Activated CD8-positive, alpha-beta T cell treated with anti-CD3 and anti-CD28 coated beads for 36 hours (primary cell): ENCODE results near the gene PSMD1. TPM values are rescaled to one million over a fixed set of nuclear protein-coding genes. Genes with fewer than 3 reads are reported as not detected.
"Not testable (repeated sequence)": the region's sequence is repeated elsewhere in the genome, so short reads cannot be mapped to it uniquely, and the experiment has no call there.

Experiments
- ATAC-seq: fragments of 200-7000 bp; cut with Tn5 transposase; one replicate; pipeline ENCODE4 v1.10.0; 2021; ENCODE audit warnings: mild to moderate bottlenecking, moderate library complexity
- CTCF ChIA-PET: fragments of 350-600 bp; sonication (Branson Sonifier 250); formaldehyde crosslinking; loops from one replicate; lab custom pipeline; 2021; ENCODE audit warnings: antibody characterized with exemption; lab: Charles Lee
- POLR2A ChIA-PET: fragments of 350-600 bp; sonication (Branson Sonifier 250); formaldehyde crosslinking; loops from one replicate; lab custom pipeline; 2021; ENCODE audit warnings: antibody characterized with exemption; lab: Charles Lee
- DNase-seq: peaks from one replicate; pipeline ENCODE4 v3.0.0-alpha.2; 2020
- H3K27ac Mint-ChIP-seq: one replicate; pipeline ENCODE4 v1.8.0; 2021; ENCODE audit warnings: mild to moderate bottlenecking, mixed read lengths
- H3K27me3 Mint-ChIP-seq: one replicate; pipeline ENCODE4 v1.8.0; 2021; ENCODE audit warnings: mixed read lengths
- H3K36me3 Mint-ChIP-seq: one replicate; pipeline ENCODE4 v1.8.0; 2021; ENCODE audit warnings: low read depth, mixed read lengths
- H3K4me1 Mint-ChIP-seq: one replicate; pipeline ENCODE4 v1.8.0; 2021; ENCODE audit warnings: low read depth, mixed read lengths
- H3K4me3 Mint-ChIP-seq: one replicate; pipeline ENCODE4 v1.8.0; 2021; ENCODE audit warnings: mild to moderate bottlenecking, moderate library complexity, mixed read lengths
- H3K9me3 Mint-ChIP-seq: one replicate; pipeline ENCODE4 v1.8.0; 2021; ENCODE audit warnings: mixed read lengths
- CTCF ChIP-seq: fragments of 200-600 bp; IDR thresholded peaks from one replicate; pipeline ENCODE4 v1.8.0; 2022; ENCODE audit warnings: antibody characterized with exemption, mild to moderate bottlenecking
- intact Hi-C: fragments of 100-400 bp; cut with micrococcal nuclease; formaldehyde crosslinking; loops from one replicate; pipeline ENCODE4 v1.10.0; 2022
- total RNA-seq, 2 experiments: library from RNA; stranded (reverse); gene quantifications; one replicate each; pipeline ENCODE4 v1.2.3, GENCODE V29; 2021

Gene PSMD1
- total RNA-seq, 2 experiments from 2014 or later: 106 to 114 TPM

GRCh38 chr2:231093933-231094332, 37.3 kb downstream of the PSMD1 start:
- CTCF ChIA-PET: interaction anchor here (2.6 kb wide), 1 partner anchor 10 kb away, joined by 10 read pairs; no protein-coding TSS in a partner anchor
- H3K4me3 Mint-ChIP-seq: no peak overlapping the region
- peaks cover 66% of the 10 kb centered on the region for H3K36me3 Mint-ChIP-seq
- no peak for TF ChIP-seq CTCF
- DNase-seq: no peak
- no peak for ATAC-seq
- intact Hi-C loops: no loop called here
- H3K9me3 Mint-ChIP-seq: peaks cover 13% of the 10 kb centered on the region
- POLR2A ChIA-PET: no interaction called here
- no peaks in the 10 kb centered on the region for H3K27me3 Mint-ChIP-seq
- H3K4me1 Mint-ChIP-seq: no peaks in the 10 kb centered on the region
- H3K27ac Mint-ChIP-seq: no peak overlapping the region

GRCh38 chr2:231094736-231095346, 38.2 kb downstream of the PSMD1 start:
- ChIA-PET CTCF (interaction anchor here (2.1 to 2.6 kb wide), 2 partner anchors 9 to 42 kb away, joined by 7 to 10 read pairs; no protein-coding TSS in a partner anchor), POLR2A (no interaction called here)
- no peak overlapping the region for H3K4me3 Mint-ChIP-seq
- H3K27ac Mint-ChIP-seq: no peak overlapping the region
- H3K9me3 Mint-ChIP-seq: peaks cover 22% of the 10 kb centered on the region
- ATAC-seq (no peak), DNase-seq (no peak)
- no peaks in the 10 kb centered on the region for H3K27me3 Mint-ChIP-seq
- no peak for TF ChIP-seq CTCF
- intact Hi-C loops: no loop called here
- no peaks in the 10 kb centered on the region for H3K4me1 Mint-ChIP-seq
- peaks cover 74% of the 10 kb centered on the region for H3K36me3 Mint-ChIP-seq

GRCh38 chr2:231099918-231100317, 43.3 kb downstream of the PSMD1 start:
- DNase-seq (peak; percentile 43), ATAC-seq (no peak)
- intact Hi-C loops: no loop called here
- Mint-ChIP-seq H3K9me3 (peaks cover 28% of the 10 kb centered on the region), H3K27ac (no peak overlapping the region), H3K27me3 (no peaks in the 10 kb centered on the region), H3K36me3 (peaks cover 63% of the 10 kb centered on the region), H3K4me3 (no peak overlapping the region), H3K4me1 (peaks cover 8% of the 10 kb centered on the region)
- ChIA-PET CTCF (no interaction called here), POLR2A (no interaction called here)
- TF ChIP-seq CTCF: no peak

GRCh38 chr2:231100321-231100720, 43.7 kb downstream of the PSMD1 start:
- H3K4me1 Mint-ChIP-seq, H3K27ac Mint-ChIP-seq, DNase-seq, H3K27me3 Mint-ChIP-seq, intact Hi-C loops, H3K4me3 Mint-ChIP-seq, ATAC-seq: not testable (repeated sequence)
- H3K36me3 Mint-ChIP-seq: peaks cover 60% of the 10 kb centered on the region
- CTCF ChIA-PET: interaction anchor here (4.2 kb wide), 1 partner anchor 26 kb away, joined by 19 read pairs; the partner anchor contains the start of gene HTR2B
- H3K9me3 Mint-ChIP-seq: peaks cover 28% of the 10 kb centered on the region
- POLR2A ChIA-PET: interaction anchor here (1.6 kb wide), 1 partner anchor 22 kb away, joined by 3 read pairs; no protein-coding TSS in a partner anchor

- Mint-ChIP-seq H3K9me3 (peaks cover 28% of the 10 kb centered on the region), H3K4me1 (peaks cover 9% of the 10 kb centered on the region), H3K36me3 (peaks cover 53% of the 10 kb centered on the region), H3K27ac (no peak overlapping the region), H3K4me3 (no peak overlapping the region), H3K27me3 (no peaks in the 10 kb centered on the region)
- intact Hi-C loops: no loop called here
- no peak for TF ChIP-seq CTCF
- ATAC-seq: no peak
- DNase-seq: no peak
- POLR2A ChIA-PET: interaction anchor here (1.6 kb wide), 1 partner anchor 22 kb away, joined by 3 read pairs; no protein-coding TSS in a partner anchor
- CTCF ChIA-PET: interaction anchor here (1.3 to 4.2 kb wide), 2 partner anchors 25 to 305 kb away, joined by 4 to 19 read pairs; partner anchors contain the start of gene HTR2B
These were observed 44.3 kb downstream of the PSMD1 start for GRCh38 chr2:231100990-231101389.
